ENCODE results near the gene NEK11. TPM values are rescaled to one million over a fixed set of nuclear protein-coding genes. Genes with fewer than 3 reads are reported as not detected.

The NEK11 gene
- total RNA-seq, 1 donor from 2014 or later, result 7.1 TPM

- TF ChIP-seq EZH2 (IDR thresholded peaks at IDR 0.05; ENCODE audit: insufficient read depth, low read length), result no peak
- no peak for TF ChIP-seq CTCF (IDR thresholded peaks at IDR 0.05; ENCODE audit: insufficient read depth, low read depth, low read length)
- Histone ChIP-seq H3K4me1 (ENCODE audit: insufficient read depth, low read length) (peaks cover 4% of the 10 kb centered on the region), H3K27me3 (ENCODE audit: insufficient read depth, low read length) (no peaks in the 10 kb centered on the region), H3K9me3 (ENCODE audit: insufficient read depth, low read depth, low read length) (no peaks in the 10 kb centered on the region), H3K9ac (ENCODE audit: low read length) (no peak overlapping the region), H2AFZ (ENCODE audit: low read depth, low read length) (no peak overlapping the region), H3K36me3 (ENCODE audit: insufficient read depth, low read length) (no peaks in the 10 kb centered on the region), H3K4me2 (ENCODE audit: low read length) (no peak overlapping the region), H3K4me3 (ENCODE audit: insufficient read depth, low read depth, low read length) (no peak overlapping the region), H3K27ac (ENCODE audit: low read depth, low read length) (no peak overlapping the region), H3K79me2 (ENCODE audit: insufficient read depth, low read length) (no peaks in the 10 kb centered on the region), H4K20me1 (ENCODE audit: insufficient read depth, low read length) (no peaks in the 10 kb centered on the region)
- DNase-seq (ENCODE audit: low read depth) (no peak), FAIRE-seq (no peak)
- H3K36me3 Mint-ChIP-seq (ENCODE audit: low read depth, unreplicated experiment), result no peaks in the 10 kb centered on the region
- H3K27ac Mint-ChIP-seq (ENCODE audit: unreplicated experiment), result no peak overlapping the region
- H3K4me3 Mint-ChIP-seq (ENCODE audit: unreplicated experiment), result no peak overlapping the region
- no peaks in the 10 kb centered on the region for H3K9me3 Mint-ChIP-seq (ENCODE audit: unreplicated experiment)
- peaks cover 5% of the 10 kb centered on the region for H3K4me1 Mint-ChIP-seq (ENCODE audit: low read depth, unreplicated experiment)
- peaks cover 3% of the 10 kb centered on the region for H3K27me3 Mint-ChIP-seq (ENCODE audit: low read depth, unreplicated experiment)
Measured at GRCh38 chr3:131275556-131275955, 248.9 kb downstream of the NEK11 start.

- no peaks in the 10 kb centered on the region for H3K79me2 ChIP-seq (ENCODE audit: insufficient read depth, low read length)
- no peak overlapping the region for H3K4me3 ChIP-seq (ENCODE audit: insufficient read depth, low read depth, low read length)
- H3K4me1 ChIP-seq (ENCODE audit: insufficient read depth, low read length), result peaks cover 4% of the 10 kb centered on the region
- no peaks in the 10 kb centered on the region for H3K9me3 Mint-ChIP-seq (ENCODE audit: unreplicated experiment)
- H3K4me3 Mint-ChIP-seq (ENCODE audit: unreplicated experiment), result no peak overlapping the region
- no peak overlapping the region for H3K9ac ChIP-seq (ENCODE audit: low read length)
- H3K27ac Mint-ChIP-seq (ENCODE audit: unreplicated experiment), result no peak overlapping the region
- H3K36me3 Mint-ChIP-seq (ENCODE audit: low read depth, unreplicated experiment), result no peaks in the 10 kb centered on the region
- FAIRE-seq, result no peak
- H4K20me1 ChIP-seq (ENCODE audit: insufficient read depth, low read length), result no peaks in the 10 kb centered on the region
- no peaks in the 10 kb centered on the region for H3K9me3 ChIP-seq (ENCODE audit: insufficient read depth, low read depth, low read length)
- H3K27ac ChIP-seq (ENCODE audit: low read depth, low read length), result no peak overlapping the region
- no peak overlapping the region for H3K4me2 ChIP-seq (ENCODE audit: low read length)
- DNase-seq (ENCODE audit: low read depth), result peak; percentile 26
- no peaks in the 10 kb centered on the region for H3K36me3 ChIP-seq (ENCODE audit: insufficient read depth, low read length)
- TF ChIP-seq CTCF (IDR thresholded peaks at IDR 0.05; ENCODE audit: insufficient read depth, low read depth, low read length), result no peak
- no peak for TF ChIP-seq EZH2 (IDR thresholded peaks at IDR 0.05; ENCODE audit: insufficient read depth, low read length)
- peaks cover 10% of the 10 kb centered on the region for H3K4me1 Mint-ChIP-seq (ENCODE audit: low read depth, unreplicated experiment)
- H2AFZ ChIP-seq (ENCODE audit: low read depth, low read length), result no peak overlapping the region
- no peaks in the 10 kb centered on the region for H3K27me3 ChIP-seq (ENCODE audit: insufficient read depth, low read length)
- H3K27me3 Mint-ChIP-seq (ENCODE audit: low read depth, unreplicated experiment), result no peaks in the 10 kb centered on the region
Measured at GRCh38 chr3:131277836-131278497, 251.3 kb downstream of the NEK11 start.

- Mint-ChIP-seq H3K27me3 (ENCODE audit: low read depth, unreplicated experiment) (no peaks in the 10 kb centered on the region), H3K27ac (ENCODE audit: unreplicated experiment) (no peak overlapping the region), H3K4me3 (ENCODE audit: unreplicated experiment) (no peak overlapping the region), H3K9me3 (ENCODE audit: unreplicated experiment) (no peaks in the 10 kb centered on the region), H3K4me1 (ENCODE audit: low read depth, unreplicated experiment) (peaks cover 10% of the 10 kb centered on the region), H3K36me3 (ENCODE audit: low read depth, unreplicated experiment) (no peaks in the 10 kb centered on the region)
- FAIRE-seq (no peak), DNase-seq (ENCODE audit: low read depth) (no peak)
- Histone ChIP-seq H4K20me1 (ENCODE audit: insufficient read depth, low read length) (no peaks in the 10 kb centered on the region), H3K9ac (ENCODE audit: low read length) (no peak overlapping the region), H3K79me2 (ENCODE audit: insufficient read depth, low read length) (no peaks in the 10 kb centered on the region), H3K27ac (ENCODE audit: low read depth, low read length) (no peak overlapping the region), H3K9me3 (ENCODE audit: insufficient read depth, low read depth, low read length) (no peaks in the 10 kb centered on the region), H3K4me3 (ENCODE audit: insufficient read depth, low read depth, low read length) (no peak overlapping the region), H3K27me3 (ENCODE audit: insufficient read depth, low read length) (no peaks in the 10 kb centered on the region), H3K4me1 (ENCODE audit: insufficient read depth, low read length) (peaks cover 4% of the 10 kb centered on the region), H2AFZ (ENCODE audit: low read depth, low read length) (no peak overlapping the region), H3K36me3 (ENCODE audit: insufficient read depth, low read length) (no peaks in the 10 kb centered on the region), H3K4me2 (ENCODE audit: low read length) (no peak overlapping the region)
- no peak for TF ChIP-seq EZH2 (IDR thresholded peaks at IDR 0.05; ENCODE audit: insufficient read depth, low read length)
- TF ChIP-seq CTCF (IDR thresholded peaks at IDR 0.05; ENCODE audit: insufficient read depth, low read depth, low read length), result no peak
Measured at GRCh38 chr3:131279577-131279976, 252.9 kb downstream of the NEK11 start.
